ENCODE measurements around the gene CTAGE4.
"Not testable (repeated sequence)": the region's sequence is repeated elsewhere in the genome, so short reads cannot be mapped to it uniquely, and the experiment has no call there.

Gene CTAGE4

DNA sequence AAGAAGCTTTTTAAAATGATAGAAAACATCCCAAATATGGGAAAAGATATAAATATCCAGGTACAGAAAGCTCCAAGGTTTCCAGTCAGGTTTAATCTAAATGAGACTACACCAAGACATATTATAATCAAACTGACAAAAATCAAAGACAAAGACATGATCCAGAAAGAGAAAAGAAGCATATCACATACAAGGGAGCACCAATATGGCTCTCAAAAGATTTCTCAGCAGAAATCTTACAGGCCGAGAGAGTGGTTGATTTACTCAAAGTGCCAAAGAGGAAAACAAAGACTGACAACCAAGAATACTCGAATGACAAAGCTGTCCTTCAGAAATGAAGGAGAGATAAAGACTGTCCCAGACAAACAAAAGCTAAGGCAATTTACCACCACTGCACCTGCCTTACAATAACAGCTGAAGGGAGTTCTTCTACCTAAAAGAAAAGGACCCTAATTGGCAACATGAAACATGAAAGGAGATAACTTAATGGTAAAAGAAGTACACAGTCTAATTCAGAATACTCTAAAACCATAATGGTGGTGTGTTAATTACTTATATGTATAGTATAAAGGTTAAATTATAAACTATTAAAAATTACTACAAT lies 34.9 kb upstream of the CTAGE4 start:
- H3K4me2 ChIP-seq = no peak overlapping the region

DNA sequence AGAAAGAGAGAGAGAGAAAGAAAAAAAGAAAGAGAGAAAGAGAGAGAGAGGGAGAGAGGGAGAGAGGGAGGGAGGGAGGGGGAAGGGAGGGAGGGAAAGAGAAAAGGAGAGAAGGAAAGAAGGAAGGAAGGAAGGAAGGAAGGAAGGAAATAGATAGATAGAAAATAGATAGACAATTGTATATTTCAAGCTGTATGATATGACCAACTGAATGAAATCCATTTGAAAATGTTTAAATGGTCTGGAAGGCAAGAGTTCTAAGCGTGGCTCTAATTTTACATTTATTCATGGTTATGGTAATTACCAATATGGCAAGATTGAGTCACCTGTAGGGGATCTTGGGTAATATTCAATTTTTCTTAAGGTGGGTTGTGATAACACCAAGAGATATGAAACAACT lies 24.4 kb upstream of the CTAGE4 start:
- H3K4me3 ChIP-seq (IDR thresholded peaks at IDR 0.05; ENCODE audit: insufficient read depth, low read depth, low read length) = no peak overlapping the region
- H2AFZ ChIP-seq (ENCODE audit: low read depth) = no peak overlapping the region
- H3K79me2 ChIP-seq (ENCODE audit: insufficient read depth, low read depth) = no peaks in the 10 kb centered on the region
- H3K27ac ChIP-seq = no peak overlapping the region
- TF ChIP-seq, protein P1, sequence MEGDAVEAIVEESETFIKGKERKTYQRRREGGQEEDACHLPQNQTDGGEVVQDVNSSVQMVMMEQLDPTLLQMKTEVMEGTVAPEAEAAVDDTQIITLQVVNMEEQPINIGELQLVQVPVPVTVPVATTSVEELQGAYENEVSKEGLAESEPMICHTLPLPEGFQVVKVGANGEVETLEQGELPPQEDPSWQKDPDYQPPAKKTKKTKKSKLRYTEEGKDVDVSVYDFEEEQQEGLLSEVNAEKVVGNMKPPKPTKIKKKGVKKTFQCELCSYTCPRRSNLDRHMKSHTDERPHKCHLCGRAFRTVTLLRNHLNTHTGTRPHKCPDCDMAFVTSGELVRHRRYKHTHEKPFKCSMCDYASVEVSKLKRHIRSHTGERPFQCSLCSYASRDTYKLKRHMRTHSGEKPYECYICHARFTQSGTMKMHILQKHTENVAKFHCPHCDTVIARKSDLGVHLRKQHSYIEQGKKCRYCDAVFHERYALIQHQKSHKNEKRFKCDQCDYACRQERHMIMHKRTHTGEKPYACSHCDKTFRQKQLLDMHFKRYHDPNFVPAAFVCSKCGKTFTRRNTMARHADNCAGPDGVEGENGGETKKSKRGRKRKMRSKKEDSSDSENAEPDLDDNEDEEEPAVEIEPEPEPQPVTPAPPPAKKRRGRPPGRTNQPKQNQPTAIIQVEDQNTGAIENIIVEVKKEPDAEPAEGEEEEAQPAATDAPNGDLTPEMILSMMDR (conservative IDR thresholded peaks at IDR 0.05; ENCODE audit: low read depth, low read length) = no peak
- H3K27me3 ChIP-seq (ENCODE audit: insufficient read depth, low read depth) = no peaks in the 10 kb centered on the region
- H3K4me2 ChIP-seq = no peak overlapping the region
- no peaks in the 10 kb centered on the region for H3K4me1 ChIP-seq (ENCODE audit: low read depth, poor library complexity, severe bottlenecking)
- H3K36me3 ChIP-seq (ENCODE audit: insufficient read depth) = no peaks in the 10 kb centered on the region
- H3K9ac ChIP-seq = no peak overlapping the region
- no peaks in the 10 kb centered on the region for H4K20me1 ChIP-seq (ENCODE audit: insufficient read depth)

More for the DNA sequence above, 34.9 kb upstream of the CTAGE4 start:
- Histone ChIP-seq H3K36me3 (ENCODE audit: insufficient read depth) (no peaks in the 10 kb centered on the region), H3K4me1 (ENCODE audit: low read depth, poor library complexity, severe bottlenecking) (no peaks in the 10 kb centered on the region), H4K20me1 (ENCODE audit: insufficient read depth) (no peaks in the 10 kb centered on the region), H3K79me2 (ENCODE audit: insufficient read depth, low read depth) (no peaks in the 10 kb centered on the region), H3K27ac (no peak overlapping the region), H3K9ac (no peak overlapping the region), H2AFZ (ENCODE audit: low read depth) (no peak overlapping the region), H3K27me3 (ENCODE audit: insufficient read depth, low read depth) (no peaks in the 10 kb centered on the region), H3K4me3 (IDR thresholded peaks at IDR 0.05; ENCODE audit: insufficient read depth, low read depth, low read length) (no peak overlapping the region)
- TF ChIP-seq, protein P1 (conservative IDR thresholded peaks at IDR 0.05; ENCODE audit: low read depth, low read length) = no peak

DNA sequence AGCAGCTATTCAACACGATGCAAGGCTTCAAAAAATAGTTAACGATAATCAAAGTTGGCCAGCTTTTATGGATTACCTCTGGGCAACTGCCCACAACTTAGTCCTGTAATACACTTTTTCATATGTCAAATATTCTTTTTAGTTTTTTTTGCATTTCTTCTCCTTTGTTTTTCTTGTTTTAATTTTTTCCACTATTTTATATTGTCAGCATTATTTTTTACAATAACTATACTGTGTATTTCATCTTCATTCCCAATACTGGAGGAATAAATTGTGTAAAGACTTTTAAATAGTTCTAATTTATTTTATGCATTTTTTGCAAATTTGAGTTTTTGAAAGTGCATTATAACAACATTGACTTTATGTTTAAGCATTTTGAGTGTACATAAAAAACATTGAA lies 18.5 kb upstream of the CTAGE4 start:
- Histone ChIP-seq H2AFZ (ENCODE audit: low read depth) (no peak overlapping the region), H3K4me3 (IDR thresholded peaks at IDR 0.05; ENCODE audit: insufficient read depth, low read depth, low read length) (no peak overlapping the region), H3K9ac (no peak overlapping the region), H3K4me2 (no peak overlapping the region), H3K36me3 (ENCODE audit: insufficient read depth) (no peaks in the 10 kb centered on the region), H3K27ac (no peak overlapping the region), H3K4me1 (ENCODE audit: low read depth, poor library complexity, severe bottlenecking) (no peaks in the 10 kb centered on the region), H4K20me1 (ENCODE audit: insufficient read depth) (no peaks in the 10 kb centered on the region), H3K27me3 (ENCODE audit: insufficient read depth, low read depth) (no peaks in the 10 kb centered on the region), H3K79me2 (ENCODE audit: insufficient read depth, low read depth) (no peaks in the 10 kb centered on the region)
- TF ChIP-seq, protein P1 (conservative IDR thresholded peaks at IDR 0.05; ENCODE audit: low read depth, low read length) = no peak

DNA sequence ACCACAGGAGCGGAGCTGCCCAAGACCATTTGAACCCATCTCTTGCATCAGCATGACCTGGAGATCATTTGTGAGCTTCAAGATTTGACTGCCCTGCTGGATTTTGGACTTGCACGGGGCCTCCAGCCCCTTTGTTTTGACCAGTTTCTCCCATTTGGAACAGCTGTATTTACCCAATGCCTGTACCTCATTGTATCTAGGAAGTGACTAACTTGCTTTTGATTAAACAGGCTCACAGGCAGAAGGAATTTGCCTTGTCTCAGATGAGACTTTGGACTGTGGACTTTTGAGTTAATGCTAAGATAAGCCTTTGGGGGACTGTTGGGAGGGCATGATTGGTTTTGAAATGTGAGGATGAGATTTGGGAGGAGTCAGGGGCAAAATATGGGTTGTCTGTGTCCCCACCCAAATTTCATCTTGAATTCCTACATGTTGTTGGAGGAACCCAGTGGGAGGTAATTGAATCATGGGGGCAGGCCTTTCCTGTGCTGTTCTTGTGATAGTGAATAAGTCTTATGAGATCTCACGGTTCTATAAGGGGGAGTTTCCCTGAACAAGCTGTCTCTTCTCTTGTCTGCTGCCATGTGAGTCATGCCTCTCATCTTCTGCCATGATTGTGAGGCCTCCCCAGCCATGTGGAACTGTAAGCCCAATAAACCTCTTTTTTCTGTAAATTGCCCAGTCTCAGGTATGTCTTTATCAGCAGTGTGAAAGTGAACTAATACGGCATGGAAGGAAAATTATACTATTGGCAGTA lies 11.5 kb upstream of the CTAGE4 start:
- not testable (repeated sequence) for H3K27me3 ChIP-seq (ENCODE audit: insufficient read depth, low read depth); H3K27ac ChIP-seq; H3K4me3 ChIP-seq (IDR thresholded peaks at IDR 0.05; ENCODE audit: insufficient read depth, low read depth, low read length); H3K4me2 ChIP-seq; H3K9ac ChIP-seq; H3K36me3 ChIP-seq (ENCODE audit: insufficient read depth); H3K79me2 ChIP-seq (ENCODE audit: insufficient read depth, low read depth); H2AFZ ChIP-seq (ENCODE audit: low read depth); H3K4me1 ChIP-seq (ENCODE audit: low read depth, poor library complexity, severe bottlenecking); H4K20me1 ChIP-seq (ENCODE audit: insufficient read depth)

DNA sequence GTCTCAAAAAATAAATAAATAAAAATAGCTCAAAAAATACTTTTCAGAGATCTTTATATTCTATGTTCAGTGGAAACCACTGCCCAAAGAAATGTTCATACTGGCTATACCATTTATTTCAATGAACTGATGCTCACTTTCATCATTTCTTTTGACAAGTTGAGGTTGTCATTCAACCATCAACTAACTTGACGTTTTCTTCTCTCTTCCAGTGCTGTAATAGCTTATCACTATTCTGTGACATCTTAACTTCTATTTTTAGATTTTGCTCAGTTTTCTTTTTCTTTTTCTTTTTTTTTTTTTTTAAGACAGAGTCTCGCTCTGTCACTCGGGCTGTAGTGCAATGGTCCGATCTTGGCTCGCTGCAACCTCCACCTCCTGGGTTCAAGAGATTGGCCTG lies 8.7 kb upstream of the CTAGE4 start:
- no peak overlapping the region for H3K27ac ChIP-seq
- no peaks in the 10 kb centered on the region for H3K4me1 ChIP-seq (ENCODE audit: low read depth, poor library complexity, severe bottlenecking)
- H3K36me3 ChIP-seq (ENCODE audit: insufficient read depth) = no peaks in the 10 kb centered on the region
- no peaks in the 10 kb centered on the region for H3K27me3 ChIP-seq (ENCODE audit: insufficient read depth, low read depth)
- TF ChIP-seq, protein P1 (conservative IDR thresholded peaks at IDR 0.05; ENCODE audit: low read depth, low read length) = no peak
- H3K4me3 ChIP-seq (IDR thresholded peaks at IDR 0.05; ENCODE audit: insufficient read depth, low read depth, low read length) = no peak overlapping the region
- H3K79me2 ChIP-seq (ENCODE audit: insufficient read depth, low read depth) = no peaks in the 10 kb centered on the region
- no peak overlapping the region for H3K9ac ChIP-seq
- H2AFZ ChIP-seq (ENCODE audit: low read depth) = no peak overlapping the region
- H4K20me1 ChIP-seq (ENCODE audit: insufficient read depth) = no peaks in the 10 kb centered on the region
- no peak overlapping the region for H3K4me2 ChIP-seq

DNA sequence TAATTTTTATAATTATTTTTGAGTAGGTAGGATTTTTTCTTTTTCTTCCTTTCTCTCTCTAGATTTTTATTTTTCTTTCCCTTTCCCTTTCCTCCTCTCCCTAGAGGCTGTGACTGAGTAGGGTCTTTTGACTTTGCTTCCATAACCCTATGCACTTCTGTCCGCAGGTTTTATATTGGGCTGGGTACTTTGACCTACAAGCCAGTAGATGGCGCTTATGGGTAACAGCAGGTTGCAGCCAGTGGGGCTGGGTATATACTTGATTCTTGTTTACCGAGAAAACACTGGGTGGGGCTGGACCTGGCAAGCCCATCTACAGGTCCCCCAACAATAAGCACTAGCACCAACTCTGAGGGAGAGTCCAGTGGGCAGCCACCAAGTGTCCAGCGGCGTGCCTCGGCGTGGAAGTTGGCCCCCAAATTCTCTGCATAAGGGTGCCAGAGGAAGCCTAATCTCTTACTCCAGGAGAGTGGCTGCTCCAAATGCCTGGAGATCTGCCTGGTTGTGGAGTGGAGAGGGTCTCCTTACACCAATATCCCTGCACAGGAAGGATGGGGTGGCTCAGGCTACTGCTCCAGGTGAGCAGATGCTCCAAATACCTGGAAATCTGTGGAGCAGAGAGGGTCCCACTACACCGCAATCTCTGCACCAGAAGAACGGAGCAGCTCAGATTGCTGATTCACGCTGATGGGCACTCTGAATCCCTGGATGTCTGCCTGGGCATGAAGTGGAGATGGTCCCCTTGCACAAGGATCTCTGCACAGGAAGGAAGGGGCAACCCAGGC lies 4.7 kb upstream of the CTAGE4 start:
- not testable (repeated sequence) for H3K4me3 ChIP-seq (IDR thresholded peaks at IDR 0.05; ENCODE audit: insufficient read depth, low read depth, low read length); H3K9ac ChIP-seq; H3K79me2 ChIP-seq (ENCODE audit: insufficient read depth, low read depth); H3K4me2 ChIP-seq; H2AFZ ChIP-seq (ENCODE audit: low read depth); H3K4me1 ChIP-seq (ENCODE audit: low read depth, poor library complexity, severe bottlenecking); H3K27ac ChIP-seq; H3K36me3 ChIP-seq (ENCODE audit: insufficient read depth); H3K27me3 ChIP-seq (ENCODE audit: insufficient read depth, low read depth); H4K20me1 ChIP-seq (ENCODE audit: insufficient read depth)
